PC-9 (cell line): ENCODE results near the gene HPS6.

Experiments used
- EZH2 ChIP-seq: fragments of 200-600 bp; sonication (generic); IDR thresholded peaks from 2 replicates; pipeline ENCODE4 v1.8.0; 2017; ENCODE audit warnings: antibody characterized with exemption, low read depth
- TF ChIP-seq, protein P1 (sequence below): fragments of 200-600 bp; sonication (generic); conservative IDR thresholded peaks from 2 replicates; pipeline ENCODE4 v1.6.1; 2017; ENCODE audit warnings: mixed run types, antibody characterized with exemption, mild to moderate bottlenecking, moderate library complexity

DNA sequence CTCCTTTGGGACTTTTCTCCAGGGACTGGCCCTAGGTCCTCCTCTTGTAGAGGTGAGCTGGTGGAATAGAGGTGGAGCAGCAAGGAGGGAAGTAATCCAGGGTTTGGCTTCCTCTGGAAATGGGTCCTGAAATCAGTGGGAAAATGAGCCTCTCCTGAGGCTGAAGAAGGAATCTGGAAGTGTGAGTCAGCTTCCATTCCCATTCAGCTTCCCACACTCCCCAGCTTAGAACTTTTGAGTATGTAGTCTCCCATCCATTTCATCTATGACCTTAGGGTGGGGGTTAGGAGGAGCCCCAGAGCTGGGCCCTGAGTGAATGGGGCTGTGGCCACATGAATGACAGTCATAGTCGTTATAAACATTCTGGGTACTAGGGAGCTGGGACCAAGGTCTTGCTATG lies 37.3 kb downstream of the HPS6 start:
- TF ChIP-seq, protein P1, sequence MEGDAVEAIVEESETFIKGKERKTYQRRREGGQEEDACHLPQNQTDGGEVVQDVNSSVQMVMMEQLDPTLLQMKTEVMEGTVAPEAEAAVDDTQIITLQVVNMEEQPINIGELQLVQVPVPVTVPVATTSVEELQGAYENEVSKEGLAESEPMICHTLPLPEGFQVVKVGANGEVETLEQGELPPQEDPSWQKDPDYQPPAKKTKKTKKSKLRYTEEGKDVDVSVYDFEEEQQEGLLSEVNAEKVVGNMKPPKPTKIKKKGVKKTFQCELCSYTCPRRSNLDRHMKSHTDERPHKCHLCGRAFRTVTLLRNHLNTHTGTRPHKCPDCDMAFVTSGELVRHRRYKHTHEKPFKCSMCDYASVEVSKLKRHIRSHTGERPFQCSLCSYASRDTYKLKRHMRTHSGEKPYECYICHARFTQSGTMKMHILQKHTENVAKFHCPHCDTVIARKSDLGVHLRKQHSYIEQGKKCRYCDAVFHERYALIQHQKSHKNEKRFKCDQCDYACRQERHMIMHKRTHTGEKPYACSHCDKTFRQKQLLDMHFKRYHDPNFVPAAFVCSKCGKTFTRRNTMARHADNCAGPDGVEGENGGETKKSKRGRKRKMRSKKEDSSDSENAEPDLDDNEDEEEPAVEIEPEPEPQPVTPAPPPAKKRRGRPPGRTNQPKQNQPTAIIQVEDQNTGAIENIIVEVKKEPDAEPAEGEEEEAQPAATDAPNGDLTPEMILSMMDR = no peak
- TF ChIP-seq EZH2 = no peak
